GM23248 (cell line): ENCODE data around the gene PAX7. TPM values are rescaled to one million over a fixed set of nuclear protein-coding genes. Genes with fewer than 3 reads are reported as not detected.

ENCODE experiments used
- DNase-seq: peaks from one replicate; pipeline ENCODE4 v3.0.0-alpha.2; 2015
- H2AFZ ChIP-seq: fragments of 200-600 bp; sonication (generic); 2 replicates; pipeline ENCODE4 v1.6.1; 2016; ENCODE audit warnings: antibody characterized with exemption
- H3F3A ChIP-seq: fragments of 200-600 bp; sonication (generic); 2 replicates; pipeline ENCODE4 v1.6.1; 2016; ENCODE audit warnings: mild to moderate bottlenecking, antibody characterized with exemption, mixed run types; ENCODE audit not compliant: insufficient read depth
- H3K27ac ChIP-seq: fragments of 200-600 bp; sonication (generic); 2 replicates; pipeline ENCODE4 v1.5.1; 2016; ENCODE audit warnings: mild to moderate bottlenecking
- H3K27me3 ChIP-seq: fragments of 200-600 bp; sonication (generic); replicated peaks from 2 replicates; pipeline ENCODE4 v1.6.1; 2016; ENCODE audit warnings: mild to moderate bottlenecking; ENCODE audit not compliant: insufficient read depth
- H3K36me3 ChIP-seq: fragments of 200-600 bp; sonication (generic); 2 replicates; pipeline ENCODE4 v1.6.1; 2016; ENCODE audit warnings: low read depth, mild to moderate bottlenecking
- H3K4me1 ChIP-seq: fragments of 200-600 bp; sonication (generic); 2 replicates; pipeline ENCODE4 v1.6.1; 2016; ENCODE audit warnings: mild to moderate bottlenecking; ENCODE audit not compliant: insufficient read depth
- H3K4me2 ChIP-seq: fragments of 200-600 bp; sonication (generic); one replicate; pipeline ENCODE4 v1.6.1; 2016; ENCODE audit warnings: mild to moderate bottlenecking; ENCODE audit not compliant: unreplicated experiment
- H3K4me3 ChIP-seq: fragments of 200-600 bp; sonication (generic); 2 replicates; pipeline ENCODE4 v1.5.1; 2016; ENCODE audit warnings: mild to moderate bottlenecking
- H3K79me2 ChIP-seq: fragments of 200-600 bp; sonication (generic); 2 replicates; pipeline ENCODE4 v1.6.1; 2016; ENCODE audit warnings: mild to moderate bottlenecking; ENCODE audit not compliant: insufficient read depth
- H3K9ac ChIP-seq: fragments of 200-600 bp; sonication (generic); 2 replicates; pipeline ENCODE4 v1.6.1; 2016; ENCODE audit warnings: mild to moderate bottlenecking
- H3K9me2 ChIP-seq: fragments of 200-600 bp; sonication (generic); 2 replicates; pipeline ENCODE4 v1.6.1; 2016; ENCODE audit warnings: mixed run types, mild to moderate bottlenecking, moderate library complexity; ENCODE audit not compliant: insufficient read depth
- H3K9me3 ChIP-seq: fragments of 200-600 bp; sonication (generic); one replicate; pipeline ENCODE4 v1.6.1; 2017; ENCODE audit warnings: low read depth
- H4K20me1 ChIP-seq: fragments of 200-600 bp; sonication (generic); 2 replicates; pipeline ENCODE4 v1.6.0; 2016; ENCODE audit not compliant: insufficient read depth
- EZH2 ChIP-seq: fragments of 200-600 bp; sonication (generic); IDR thresholded peaks from 2 replicates; pipeline ENCODE4 v1.6.1; 2018; ENCODE audit warnings: antibody characterized with exemption, mild to moderate bottlenecking; ENCODE audit not compliant: insufficient read depth, poor library complexity, severe bottlenecking
- EZH2phosphoT487 ChIP-seq: fragments of 200-600 bp; sonication (generic); IDR thresholded peaks from 2 replicates; pipeline ENCODE4 v1.6.1; 2018; ENCODE audit warnings: antibody characterized with exemption, moderate library complexity, mild to moderate bottlenecking, low read depth; ENCODE audit not compliant: insufficient read depth
- WGBS, 2 experiments: methylation state at CpG; one replicate each; pipeline ENCODE4 v1.1.6; 2015 to 2017; ENCODE audit warnings: low lambda C conversion rate in 2 of 2, low coverage in 1 of 2; ENCODE audit errors: missing lambda C conversion rate in 2 of 2; 5-methylcytosine and 5-hydroxymethylcytosine counted together
- in situ Hi-C: fragments of 300-500 bp; cut with MboI; formaldehyde crosslinking; loops from 2 replicates; pipeline ENCODE4 v1.15.0; 2020
- polyA plus RNA-seq: library from polyadenylated mRNA; unstranded; fragments of >200 nt; fragmentation: Nextera tagmentation; extraction: Ambion mirVana; gene quantifications from 2 replicates; pipeline ENCODE4 v1.2.1, GENCODE V29; 2016
- total RNA-seq: library from RNA; depleted of rRNA; stranded (reverse); fragments of >200 nt; shearing (Covaris generic); gene quantifications from 2 replicates; pipeline ENCODE4 v1.2.3, GENCODE V29; 2014

PAX7 gene
- total and polyA plus RNA-seq, 2 experiments from 2014 or later: not detected

GRCh38 chr1:18730321-18730720, 99.7 kb downstream of the PAX7 start:
- DNase-seq: no peak
- H3K36me3 ChIP-seq: no peaks in the 10 kb centered on the region
- no peak overlapping the region for H3K4me3 ChIP-seq
- H3K4me2 ChIP-seq: no peak overlapping the region
- peaks cover 12% of the 10 kb centered on the region; the same call in 1 of the 2 replicates for H3K27me3 ChIP-seq
- no peaks in the 10 kb centered on the region for H3F3A ChIP-seq
- H3K4me1 ChIP-seq: no peaks in the 10 kb centered on the region
- H3K9ac ChIP-seq: no peak overlapping the region
- WGBS, 2 experiments: 25 to 30% methylated on average over 8 of the region's 8 CpGs
- in situ Hi-C loops: no loop called here
- H4K20me1 ChIP-seq: no peaks in the 10 kb centered on the region
- H3K27ac ChIP-seq: no peak overlapping the region
- TF ChIP-seq EZH2phosphoT487 (no peak), EZH2 (no peak)
- no peak overlapping the region for H2AFZ ChIP-seq
- no peaks in the 10 kb centered on the region for H3K9me3 ChIP-seq
- H3K79me2 ChIP-seq: no peaks in the 10 kb centered on the region
- no peaks in the 10 kb centered on the region for H3K9me2 ChIP-seq

GRCh38 chr1:18731148-18731547, 100.5 kb downstream of the PAX7 start:
- Histone ChIP-seq H3K4me2 (no peak overlapping the region), H3K79me2 (no peaks in the 10 kb centered on the region), H2AFZ (no peak overlapping the region), H3K27me3 (peaks cover 12% of the 10 kb centered on the region; the same call in 1 of the 2 replicates), H3K9me2 (no peaks in the 10 kb centered on the region), H3K4me3 (no peak overlapping the region), H3K4me1 (no peaks in the 10 kb centered on the region), H3K27ac (no peak overlapping the region), H3K9me3 (no peaks in the 10 kb centered on the region), H4K20me1 (no peaks in the 10 kb centered on the region), H3F3A (no peaks in the 10 kb centered on the region), H3K36me3 (no peaks in the 10 kb centered on the region), H3K9ac (no peak overlapping the region)
- 19 to 21% methylated on average over 6 of the region's 6 CpGs for WGBS, 2 experiments
- no peak for DNase-seq
- TF ChIP-seq EZH2: no peak
- TF ChIP-seq EZH2phosphoT487: no peak
- in situ Hi-C loops: no loop called here

- no peaks in the 10 kb centered on the region for H3F3A ChIP-seq
- H3K36me3 ChIP-seq: no peaks in the 10 kb centered on the region
- H3K9me3 ChIP-seq: no peaks in the 10 kb centered on the region
- H3K9ac ChIP-seq: no peak overlapping the region
- H3K4me2 ChIP-seq: no peak overlapping the region
- 42 to 45% methylated on average over 10 of the region's 10 CpGs for WGBS, 2 experiments
- H3K4me1 ChIP-seq: no peaks in the 10 kb centered on the region
- H3K27me3 ChIP-seq: peaks cover 12% of the 10 kb centered on the region; the same call in 1 of the 2 replicates
- no peaks in the 10 kb centered on the region for H3K9me2 ChIP-seq
- TF ChIP-seq EZH2 (no peak), EZH2phosphoT487 (no peak)
- H4K20me1 ChIP-seq: no peaks in the 10 kb centered on the region
- H3K79me2 ChIP-seq: no peaks in the 10 kb centered on the region
- in situ Hi-C loops: no loop called here
- no peak for DNase-seq
- H3K4me3 ChIP-seq: no peak overlapping the region
- H2AFZ ChIP-seq: no peak overlapping the region
- H3K27ac ChIP-seq: no peak overlapping the region
Observed at GRCh38 chr1:18731591-18732235, 101.1 kb downstream of the PAX7 start.

DNA sequence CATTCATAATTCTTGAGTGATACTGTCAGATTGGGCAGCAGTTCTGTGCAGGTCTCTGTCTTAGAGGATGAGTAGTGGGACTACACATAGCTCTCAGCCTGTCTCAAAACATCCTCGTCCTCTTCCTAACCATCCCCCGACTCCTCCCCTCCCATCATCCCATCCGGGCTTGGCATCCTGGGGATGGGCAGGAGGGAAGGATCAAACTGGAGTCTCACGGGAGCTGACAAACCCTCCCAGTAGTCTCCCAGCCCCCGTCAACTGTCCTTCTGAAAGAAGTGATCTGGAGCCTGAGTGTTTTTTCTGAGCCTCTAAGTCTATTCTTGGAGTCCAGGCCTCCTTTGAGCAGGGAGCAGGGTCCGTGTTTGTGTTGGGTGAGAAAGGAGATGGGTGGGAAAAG, 102.0 kb downstream of the PAX7 start:
- H3K4me2 ChIP-seq: no peak overlapping the region
- H3K9me3 ChIP-seq: no peaks in the 10 kb centered on the region
- no peaks in the 10 kb centered on the region for H3K36me3 ChIP-seq
- no peak overlapping the region for H3K27ac ChIP-seq
- H3K4me1 ChIP-seq: no peaks in the 10 kb centered on the region
- H3K27me3 ChIP-seq: peaks cover 10% of the 10 kb centered on the region; the same call in 1 of the 2 replicates
- H3K79me2 ChIP-seq: no peaks in the 10 kb centered on the region
- in situ Hi-C loops: no loop called here
- no peaks in the 10 kb centered on the region for H3K9me2 ChIP-seq
- 12 to 19% methylated on average over 6 of the region's 6 CpGs for WGBS, 2 experiments
- no peak overlapping the region for H3K9ac ChIP-seq
- DNase-seq: no peak
- TF ChIP-seq EZH2phosphoT487: no peak
- TF ChIP-seq EZH2: no peak
- H3F3A ChIP-seq: no peaks in the 10 kb centered on the region
- no peak overlapping the region for H3K4me3 ChIP-seq
- H4K20me1 ChIP-seq: no peaks in the 10 kb centered on the region
- no peak overlapping the region for H2AFZ ChIP-seq
